Activated CD8-positive, alpha-beta memory T cell treated with anti-CD3 and anti-CD28 coated beads for 1 hour (primary cell): ENCODE results near the gene ZNF101.

Experiments
- DNase-seq, 2 donors: peaks; one replicate each; pipeline ENCODE4 v3.0.0-alpha.2; 2020; ENCODE audit warnings: low read depth in 1 of 2; ENCODE audit errors: extremely low read depth in 1 of 2

The ZNF101 gene

DNA sequence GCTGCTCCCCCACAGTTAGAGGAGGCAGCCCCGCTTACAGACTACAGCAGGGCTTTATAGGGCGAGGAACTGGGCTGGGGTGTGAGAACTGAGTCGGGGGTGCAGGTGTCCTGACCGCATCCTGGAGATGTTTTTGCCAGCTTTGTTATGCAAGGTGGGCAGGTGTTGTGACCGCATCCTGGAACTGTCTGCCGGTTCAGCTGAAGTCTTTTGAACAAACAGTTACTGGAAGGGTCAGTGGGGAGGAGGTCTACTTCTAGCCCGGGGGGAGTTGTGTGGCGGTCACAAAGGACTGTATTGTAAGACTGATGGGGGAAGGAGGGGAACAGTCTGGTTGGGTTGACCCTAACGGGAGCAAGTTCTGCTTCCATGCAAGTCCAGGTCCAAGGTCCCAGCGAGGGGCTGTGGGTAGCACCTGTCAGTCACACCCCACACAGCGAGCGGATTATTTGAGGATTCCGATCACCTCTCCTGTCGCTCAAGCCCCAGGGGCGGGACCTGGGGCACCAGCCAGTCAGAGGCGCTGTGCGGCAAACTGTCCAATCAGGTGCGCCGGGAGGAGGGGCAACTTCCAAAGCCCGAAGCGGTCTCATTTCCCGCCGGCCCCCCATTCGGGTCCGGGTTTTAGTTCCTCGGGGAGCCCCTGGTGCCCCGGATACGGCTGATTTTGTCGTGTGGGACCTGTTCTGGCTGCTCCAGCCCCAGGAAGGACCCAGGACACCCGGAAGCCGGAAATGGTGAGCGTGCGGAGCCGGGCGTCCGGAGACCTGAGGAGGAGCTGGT is at the start of gene ZNF101:
Gene ZNF101 (plus strand): TSS at position 610 of the 783 bp plus-strand sequence. CDS start 125 bp downstream, at position 735.
- DNase-seq = peak; percentile 82 to 89

DNA sequence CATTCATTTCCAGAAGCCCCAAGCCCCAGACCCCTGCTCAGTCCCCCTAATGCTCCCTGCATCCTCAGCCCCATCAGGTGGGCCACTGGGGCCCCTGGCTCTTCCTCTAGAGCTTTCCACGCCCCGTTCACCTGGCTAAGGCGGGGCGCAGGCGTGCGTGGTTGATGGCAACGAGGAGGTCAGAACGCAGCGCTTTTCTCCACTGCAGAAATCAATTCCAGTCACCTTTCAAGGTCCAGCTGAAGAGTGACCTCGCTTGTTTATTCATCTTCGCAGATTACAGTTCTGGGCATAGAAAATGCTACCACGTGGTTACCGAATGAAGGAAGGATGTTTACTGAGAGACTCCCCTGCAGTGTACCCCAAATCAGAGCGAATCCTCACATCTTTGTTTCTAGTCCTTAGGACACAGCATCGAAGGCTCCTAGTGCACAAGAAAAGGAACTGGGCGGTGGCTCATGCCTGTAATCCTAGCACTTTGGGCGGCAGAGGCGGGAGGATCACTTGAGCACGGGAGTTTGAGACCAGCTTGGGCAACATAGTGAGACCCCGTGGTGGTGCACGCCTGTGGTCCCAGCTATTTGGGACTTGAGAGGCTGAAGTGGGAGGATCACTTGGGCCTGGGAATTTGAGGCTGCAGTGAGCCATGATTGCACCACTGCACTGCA is 49.3 kb upstream of the ZNF101 start:
- no peak for DNase-seq

DNA sequence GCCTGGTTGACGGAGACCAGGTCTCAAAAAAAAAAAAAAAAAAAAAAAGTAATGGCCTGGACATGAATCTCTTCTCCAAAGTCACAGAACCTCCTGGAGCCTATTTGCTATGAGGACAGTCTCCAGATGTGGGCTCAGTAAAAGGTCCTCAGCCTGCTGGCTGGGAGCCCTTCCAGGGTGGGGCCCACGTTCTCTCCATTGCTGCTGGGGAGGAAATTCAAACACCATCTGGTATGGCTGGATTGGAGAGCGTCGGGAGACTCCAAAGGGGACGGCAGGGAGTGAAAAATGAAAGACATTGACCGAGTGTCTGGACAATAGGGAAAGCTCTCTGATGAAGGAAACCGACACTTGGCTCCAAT is 48.8 kb upstream of the ZNF101 start:
- DNase-seq = no peak

DNA sequence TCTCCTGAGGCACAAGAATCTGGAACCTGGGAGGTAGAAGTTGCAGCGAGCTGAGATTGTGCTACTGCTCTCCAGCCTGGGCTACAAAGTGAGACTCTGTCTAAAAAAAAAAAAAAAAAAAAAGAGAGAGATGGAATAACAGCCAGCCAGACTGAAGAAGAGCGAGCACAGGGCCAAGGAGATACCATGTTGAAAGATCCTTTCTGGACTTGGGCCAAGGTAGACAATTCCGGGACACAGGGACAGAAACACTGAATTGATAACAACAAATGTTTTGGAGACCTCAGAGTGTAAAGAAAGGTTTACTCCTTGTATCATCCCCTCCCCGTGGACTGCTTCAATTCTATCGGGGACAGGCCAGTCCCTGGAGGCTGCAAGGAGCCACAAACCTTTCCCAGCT is 45.3 kb upstream of the ZNF101 start:
- no peak for DNase-seq

DNA sequence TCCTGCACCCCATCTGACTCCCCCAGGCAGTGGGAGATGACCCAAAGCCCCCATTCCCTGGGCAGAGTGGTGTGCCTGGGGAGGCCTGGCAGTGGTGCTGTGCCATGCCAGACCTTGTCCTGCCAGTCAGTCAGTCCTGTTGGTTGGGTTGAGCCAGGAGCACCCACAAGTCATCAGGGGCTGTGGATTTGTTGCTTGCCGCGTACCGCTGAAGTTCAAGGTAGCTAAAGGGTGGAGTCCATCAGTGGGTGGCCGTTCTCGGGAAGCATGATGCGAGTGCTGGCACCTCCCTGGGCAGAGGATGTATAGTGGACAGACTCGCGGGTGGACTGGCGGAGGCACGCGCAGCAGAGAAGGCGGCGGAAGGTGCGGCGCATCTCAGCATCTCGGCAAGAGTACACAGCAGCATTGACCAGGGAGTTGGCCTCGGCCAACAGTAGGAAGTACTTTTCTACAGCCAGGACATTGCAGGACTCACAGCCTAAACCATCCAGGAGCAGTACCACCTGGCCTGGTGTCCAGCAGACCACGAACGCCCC is 44.5 kb upstream of the ZNF101 start:
- DNase-seq = no peak

- no peak for DNase-seq
These were observed 41.8 kb upstream of the ZNF101 start for GRCh38 chr19:19626516-19627472.

DNA sequence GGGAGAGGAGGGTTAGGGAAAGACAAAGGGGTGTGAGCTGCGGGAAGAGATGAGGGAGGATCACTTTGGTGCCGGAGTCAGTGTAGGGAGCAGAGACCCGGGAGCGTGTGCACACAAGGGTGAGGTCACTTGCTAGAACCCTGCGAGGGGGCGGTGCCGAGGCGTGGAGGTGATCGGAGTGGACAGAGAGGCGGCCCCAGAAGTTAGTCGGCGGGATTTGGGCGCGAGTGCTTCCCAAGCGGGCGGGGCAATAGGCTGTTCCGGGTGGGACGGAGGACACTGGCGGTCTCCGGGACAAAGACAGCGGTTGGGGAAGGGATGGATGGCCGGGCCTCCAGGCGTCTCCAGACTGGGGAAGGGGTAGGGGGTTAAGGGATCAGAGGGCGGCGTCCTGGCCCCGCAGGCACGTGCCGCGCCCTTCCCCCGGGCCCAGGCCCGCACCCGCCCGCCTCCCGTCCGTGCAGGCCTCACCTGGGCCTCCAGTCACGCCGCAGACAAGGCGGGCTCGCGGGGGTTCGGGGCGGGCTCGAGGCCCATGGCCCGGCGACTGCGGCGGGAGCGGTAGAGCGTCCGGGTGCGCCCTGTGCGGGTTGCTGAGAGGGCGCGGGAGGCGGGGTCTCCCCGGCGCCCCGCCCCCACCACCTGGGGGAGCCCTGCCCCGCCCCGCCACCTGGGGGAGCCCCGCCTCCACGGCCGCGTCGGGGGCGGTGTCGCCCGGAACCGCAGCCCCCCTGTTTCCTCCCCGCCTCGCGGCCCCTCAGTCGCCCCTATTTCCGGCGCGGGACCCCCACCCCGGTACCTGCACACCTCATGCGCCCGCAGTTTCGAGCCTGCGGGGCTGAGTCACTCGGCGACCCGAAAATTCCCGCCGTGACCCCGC is 40.8 kb upstream of the ZNF101 start, which contains the start of gene LPAR2:
Gene LPAR2 (minus strand): TSS at position 600 of the 880 bp plus-strand sequence. CDS start 945 bp downstream, outside the sequence.
- DNase-seq = peak; percentile 49 to 75

DNA sequence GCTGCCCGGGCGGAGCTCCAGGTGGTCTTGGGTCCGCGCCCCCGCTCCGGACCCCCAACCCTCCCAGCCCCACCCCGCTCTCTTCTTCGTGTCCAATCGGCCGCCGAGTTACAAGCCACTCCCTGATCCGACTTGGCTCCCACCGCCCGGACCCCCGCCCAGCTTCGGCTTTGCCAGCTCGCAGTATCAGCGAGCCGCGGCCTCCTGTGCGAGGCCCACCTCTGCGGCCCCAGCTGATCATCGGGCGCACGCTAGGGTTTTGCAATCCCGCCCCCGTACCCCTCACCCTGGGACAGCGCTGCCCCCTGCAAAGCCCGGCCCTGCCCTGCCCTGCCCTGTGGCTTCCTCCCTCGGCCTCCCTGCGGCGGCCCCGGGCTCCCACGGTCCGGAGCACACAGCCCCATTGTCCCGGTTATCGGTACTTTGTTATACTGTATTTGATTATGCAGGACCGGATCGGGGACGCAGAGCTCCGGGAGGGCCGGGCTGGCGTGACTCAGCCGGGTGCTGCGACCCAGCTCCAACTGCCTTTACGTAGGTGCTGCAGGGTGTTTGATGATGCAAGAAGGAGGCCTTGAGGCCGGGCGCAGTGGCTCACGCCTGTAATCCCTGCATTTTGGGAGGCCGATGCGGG is 40.0 kb upstream of the ZNF101 start:
- peak in 1 of 2 donors; percentile 39 for DNase-seq

DNA sequence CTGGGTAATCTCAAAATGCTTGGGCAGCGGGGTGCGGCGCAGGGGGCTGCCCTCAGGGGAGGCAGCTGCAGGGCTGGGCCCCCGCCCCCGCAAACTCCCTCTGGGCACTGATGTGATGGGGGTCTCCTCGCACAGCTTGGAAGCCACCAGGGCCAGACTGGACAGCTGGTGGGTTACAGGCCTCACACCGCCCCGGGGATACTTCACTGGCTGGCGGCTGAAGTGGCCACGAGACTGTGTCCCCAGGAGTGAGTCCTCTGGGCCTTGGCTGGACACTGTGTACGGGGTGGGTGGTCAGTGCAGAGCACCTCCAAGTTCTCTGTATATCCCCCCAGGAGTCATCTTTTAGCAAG is 38.6 kb upstream of the ZNF101 start:
- no peak for DNase-seq

- no peak for DNase-seq
These were observed 38.2 kb upstream of the ZNF101 start for GRCh38 chr19:19630426-19630825.

DNA sequence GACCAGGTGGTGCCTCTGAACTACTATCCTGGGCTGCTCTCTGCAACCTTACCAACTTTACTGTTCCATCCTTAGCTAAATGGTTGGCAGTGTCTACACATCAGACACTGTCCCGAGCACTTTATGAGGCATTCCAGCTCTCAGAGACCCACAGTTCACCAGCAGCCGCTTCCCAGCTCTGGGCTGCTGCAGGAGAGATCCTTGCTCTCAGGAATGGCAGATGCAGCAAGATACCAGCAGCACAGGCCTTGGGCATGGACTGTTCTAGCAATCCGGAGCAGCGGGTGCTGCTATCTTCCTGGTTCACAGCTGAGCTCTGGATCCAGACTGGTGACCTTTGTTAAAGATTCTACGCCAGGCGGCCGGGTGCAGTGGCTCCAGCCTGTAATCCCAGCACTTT is 37.3 kb upstream of the ZNF101 start:
- no peak for DNase-seq

GRCh38 chr19:19632661-19633060 is 36.0 kb upstream of the ZNF101 start:
- DNase-seq = no peak

- no peak for DNase-seq
These were observed 34.7 kb upstream of the ZNF101 start for GRCh38 chr19:19633711-19634515.

GRCh38 chr19:19634516-19635312 is 33.9 kb upstream of the ZNF101 start:
- no peak for DNase-seq

- DNase-seq = no peak
These were observed 33.3 kb upstream of the ZNF101 start for GRCh38 chr19:19635313-19635702.

GRCh38 chr19:19636573-19637185 is 32.0 kb upstream of the ZNF101 start:
- no peak for DNase-seq

DNA sequence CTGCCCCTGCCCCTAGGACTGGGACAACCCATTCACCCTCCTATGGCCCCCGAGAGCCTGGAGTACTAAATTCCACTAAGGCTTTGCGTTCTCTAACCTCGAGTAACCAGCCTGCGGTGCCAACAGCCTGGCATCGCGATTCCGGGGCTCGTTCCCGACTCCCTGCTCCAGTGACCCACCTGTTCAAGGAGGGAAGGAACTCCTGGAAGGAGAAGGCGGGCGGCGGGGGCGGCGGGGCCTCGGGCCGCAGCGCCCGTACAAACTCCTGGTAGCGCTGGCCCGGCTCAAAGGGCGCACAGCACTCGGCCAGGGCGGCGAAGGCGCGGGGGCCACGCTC is 31.5 kb upstream of the ZNF101 start:
- no peak for DNase-seq
